Measurements from ENCODE around the gene CCNB1IP1. TPM values are rescaled to one million over a fixed set of nuclear protein-coding genes. Genes with fewer than 3 reads are reported as not detected.

CCNB1IP1 gene, protein sequence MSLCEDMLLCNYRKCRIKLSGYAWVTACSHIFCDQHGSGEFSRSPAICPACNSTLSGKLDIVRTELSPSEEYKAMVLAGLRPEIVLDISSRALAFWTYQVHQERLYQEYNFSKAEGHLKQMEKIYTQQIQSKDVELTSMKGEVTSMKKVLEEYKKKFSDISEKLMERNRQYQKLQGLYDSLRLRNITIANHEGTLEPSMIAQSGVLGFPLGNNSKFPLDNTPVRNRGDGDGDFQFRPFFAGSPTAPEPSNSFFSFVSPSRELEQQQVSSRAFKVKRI
- total RNA-seq (ENCODE audit: low replicate concordance): 31.5 and 46.5 TPM in 2 replicates

DNA sequence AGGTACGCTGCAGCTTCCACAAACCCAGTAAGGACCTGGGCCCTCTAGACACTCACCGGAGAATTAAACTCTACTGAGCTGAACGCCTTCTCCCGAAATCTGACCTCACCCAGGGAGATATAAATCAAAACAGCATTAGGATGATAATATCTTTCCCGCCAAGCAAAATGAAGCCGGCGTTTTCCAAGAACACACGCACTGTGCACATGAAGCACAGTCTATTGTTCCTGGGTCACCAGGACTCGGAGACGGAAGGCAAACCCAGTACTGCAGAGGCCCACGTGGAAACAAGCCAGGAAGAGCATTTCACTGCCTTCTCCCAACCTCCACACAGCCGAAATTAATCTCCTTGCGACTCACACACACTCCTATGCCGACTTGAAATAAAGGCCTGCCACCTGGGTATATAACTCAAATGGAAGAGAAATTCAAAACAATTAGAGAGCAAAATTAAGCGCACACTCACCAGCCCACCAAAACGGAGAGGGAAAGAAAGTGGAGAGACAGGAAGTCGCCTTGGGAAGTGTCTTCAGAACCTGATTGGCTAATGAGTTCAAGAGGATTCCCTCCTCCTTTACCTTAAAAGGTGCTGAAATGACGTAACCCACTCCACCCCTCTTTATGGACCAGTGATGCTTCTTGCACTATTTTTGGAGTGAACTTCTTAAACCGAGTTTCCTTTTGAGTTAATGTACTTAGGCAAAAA, at the start of gene CCNB1IP1:
CCNB1IP1 (minus strand) TSS at position 492 of the 706 bp plus-strand sequence. CDS start 16,756 bp downstream, outside the sequence.

DNA sequence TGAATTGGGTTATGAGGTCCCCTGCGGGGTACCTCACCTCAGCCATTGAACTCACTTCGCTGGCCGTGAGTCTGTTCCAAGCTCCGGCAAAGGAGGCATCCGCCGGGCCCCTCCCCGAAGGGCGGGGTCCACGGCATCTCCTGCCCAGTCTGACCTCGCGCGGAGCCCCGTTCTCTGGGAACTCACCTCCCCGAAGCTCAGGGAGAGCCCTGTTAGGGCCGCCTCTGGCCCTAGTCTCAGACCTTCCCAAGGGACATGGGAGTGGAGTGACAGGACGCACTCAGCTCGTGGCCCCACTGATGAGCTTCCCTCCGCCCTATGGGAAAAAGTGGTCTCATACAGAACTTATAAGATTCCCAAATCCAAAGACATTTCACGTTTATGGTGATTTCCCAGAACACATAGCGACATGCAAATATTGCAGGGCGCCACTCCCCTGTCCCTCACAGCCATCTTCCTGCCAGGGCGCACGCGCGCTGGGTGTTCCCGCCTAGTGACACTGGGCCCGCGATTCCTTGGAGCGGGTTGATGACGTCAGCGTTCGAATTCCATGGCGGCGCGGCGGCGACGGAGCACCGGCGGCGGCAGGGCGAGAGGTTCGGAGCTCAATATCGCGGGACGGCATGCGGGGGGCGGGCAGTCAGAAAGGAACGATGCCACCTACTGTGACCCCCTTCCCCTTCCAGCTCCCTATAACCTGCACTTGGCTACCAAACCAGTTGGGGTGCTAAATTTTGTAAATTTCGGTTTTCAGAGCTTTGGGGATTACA, 10.2 kb upstream of the CCNB1IP1 start, which contains the start of gene PARP2:
PARP2 (plus strand) TSS at position 544 of the 770 bp plus-strand sequence; CDS start at position 551, 7 bp downstream.

DNA sequence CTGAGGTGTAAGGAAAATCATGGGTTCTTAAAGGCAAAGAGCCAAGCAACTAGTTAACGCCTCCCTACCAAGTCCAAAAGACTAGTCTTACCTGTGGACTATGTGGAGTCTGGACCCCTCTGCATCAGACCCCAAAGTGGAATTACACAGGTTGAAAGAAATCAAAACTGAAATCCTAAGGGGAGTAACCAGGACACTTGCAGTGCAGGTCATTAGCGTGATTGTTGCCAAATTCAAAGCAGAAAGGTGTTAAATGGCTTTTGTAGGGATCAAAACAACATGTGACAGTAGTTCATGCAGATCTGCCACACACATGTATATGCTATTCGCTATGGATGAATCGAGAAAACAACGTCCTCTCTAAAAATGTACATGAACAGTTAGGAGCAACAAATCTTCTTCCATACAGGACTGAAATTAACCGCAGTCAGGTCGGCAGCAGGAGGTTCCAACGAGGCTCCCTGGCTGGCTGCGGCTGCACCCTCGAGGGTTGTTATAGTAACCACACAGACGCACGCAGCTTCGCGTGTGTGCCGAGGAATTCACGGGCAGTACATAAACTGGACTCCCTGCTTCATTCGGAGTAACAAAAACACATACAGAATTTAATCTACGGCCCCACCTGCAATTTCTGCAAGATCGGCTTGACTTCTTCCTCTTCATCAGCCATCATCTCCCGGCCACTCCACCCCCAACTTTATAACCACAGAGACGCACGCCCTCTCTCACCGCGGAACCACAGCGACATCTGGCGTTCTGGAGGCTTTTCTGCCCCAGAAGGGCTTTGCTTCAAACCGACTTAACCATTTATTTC, 27.6 kb downstream of the CCNB1IP1 start, which contains the start of gene TTC5:
TTC5 (minus strand) TSS at position 687 of the 814 bp plus-strand sequence; CDS start at position 673, 14 bp downstream.

Other genes starting within 250 kb of the CCNB1IP1 start
- gene OR4K17, start 222.5 kb downstream of the CCNB1IP1 start, total RNA-seq (ENCODE audit: low replicate concordance): not detected in 2 replicates
- gene OR4N5, start 194.5 kb downstream of the CCNB1IP1 start, total RNA-seq (ENCODE audit: low replicate concordance): not detected in 2 replicates
- gene OR11G2, start 142.4 kb downstream of the CCNB1IP1 start, total RNA-seq (ENCODE audit: low replicate concordance): not detected in 2 replicates
- not detected in 2 replicates for gene OR11H6, start 109.6 kb downstream of the CCNB1IP1 start, total RNA-seq (ENCODE audit: low replicate concordance)
- not detected in 2 replicates for gene OR11H7, start 104.3 kb downstream of the CCNB1IP1 start, total RNA-seq (ENCODE audit: low replicate concordance)
- gene OR11H4, start 94.0 kb downstream of the CCNB1IP1 start, total RNA-seq (ENCODE audit: low replicate concordance): not detected in 2 replicates
- gene TTC5, start 27.3 kb downstream of the CCNB1IP1 start, total RNA-seq (ENCODE audit: low replicate concordance): 21.8 and 53.5 TPM in 2 replicates
- gene PARP2, start 10.4 kb upstream of the CCNB1IP1 start, total RNA-seq (ENCODE audit: low replicate concordance): 5.5 and 6.7 TPM in 2 replicates
- gene TEP1, start 80.2 kb upstream of the CCNB1IP1 start, total RNA-seq (ENCODE audit: low replicate concordance): 13.6 and 13.8 TPM in 2 replicates
- gene KLHL33, start 102.9 kb upstream of the CCNB1IP1 start, total RNA-seq (ENCODE audit: low replicate concordance): 0.23 TPM in 1 of 2 replicates, not detected in the other
- gene OSGEP, start 121.5 kb upstream of the CCNB1IP1 start, total RNA-seq (ENCODE audit: low replicate concordance): 23.1 and 32.9 TPM in 2 replicates
- gene APEX1, start 121.9 kb upstream of the CCNB1IP1 start, total RNA-seq (ENCODE audit: low replicate concordance): 74.9 and 95.9 TPM in 2 replicates
- gene PIP4P1, start 128.2 kb upstream of the CCNB1IP1 start, total RNA-seq (ENCODE audit: low replicate concordance): 17.0 and 19.8 TPM in 2 replicates
- 26.4 and 48.6 TPM in 2 replicates for gene PNP, start 136.1 kb upstream of the CCNB1IP1 start, total RNA-seq (ENCODE audit: low replicate concordance)
- not detected in 2 replicates for gene RNASE10, start 172.3 kb upstream of the CCNB1IP1 start, total RNA-seq (ENCODE audit: low replicate concordance)
- not detected in 2 replicates for gene RNASE9, start 227.8 kb upstream of the CCNB1IP1 start, total RNA-seq (ENCODE audit: low replicate concordance)